GM18519 (cell line): ENCODE measurements around the gene XPOT.

ENCODE experiments used
- ATAC-seq: cut with Tn5 transposase; IDR thresholded peaks from one replicate; pipeline ENCODE4 v1.9.1; 2021; ENCODE audit warnings: mild to moderate bottlenecking, moderate library complexity; ENCODE audit not compliant: unreplicated experiment, low FRiP score

The XPOT gene

DNA sequence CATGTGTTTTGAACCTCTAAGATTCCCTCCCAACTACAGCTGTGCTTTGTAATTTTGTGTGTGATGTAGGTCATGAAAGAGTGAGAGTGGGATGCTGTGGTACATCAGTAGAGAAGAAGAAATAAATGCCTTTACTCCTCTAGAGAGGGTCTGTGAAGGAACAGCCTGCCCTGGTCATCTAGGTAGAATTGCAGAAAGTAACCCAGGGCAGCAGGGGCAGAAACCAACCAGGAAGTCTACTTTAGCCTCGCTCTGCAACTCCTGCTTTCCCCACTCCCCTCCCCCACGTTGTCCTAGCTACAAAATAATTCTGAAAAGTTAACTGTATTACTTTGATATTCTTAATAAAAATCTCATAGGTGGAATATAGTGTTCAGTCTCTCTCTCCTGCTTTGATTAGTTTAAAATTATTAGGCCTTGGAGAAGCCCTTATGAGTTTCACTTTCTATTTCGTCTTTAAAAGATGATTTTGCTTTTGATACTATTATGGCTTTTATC, 55.3 kb downstream of the XPOT start:
- no peak for ATAC-seq

DNA sequence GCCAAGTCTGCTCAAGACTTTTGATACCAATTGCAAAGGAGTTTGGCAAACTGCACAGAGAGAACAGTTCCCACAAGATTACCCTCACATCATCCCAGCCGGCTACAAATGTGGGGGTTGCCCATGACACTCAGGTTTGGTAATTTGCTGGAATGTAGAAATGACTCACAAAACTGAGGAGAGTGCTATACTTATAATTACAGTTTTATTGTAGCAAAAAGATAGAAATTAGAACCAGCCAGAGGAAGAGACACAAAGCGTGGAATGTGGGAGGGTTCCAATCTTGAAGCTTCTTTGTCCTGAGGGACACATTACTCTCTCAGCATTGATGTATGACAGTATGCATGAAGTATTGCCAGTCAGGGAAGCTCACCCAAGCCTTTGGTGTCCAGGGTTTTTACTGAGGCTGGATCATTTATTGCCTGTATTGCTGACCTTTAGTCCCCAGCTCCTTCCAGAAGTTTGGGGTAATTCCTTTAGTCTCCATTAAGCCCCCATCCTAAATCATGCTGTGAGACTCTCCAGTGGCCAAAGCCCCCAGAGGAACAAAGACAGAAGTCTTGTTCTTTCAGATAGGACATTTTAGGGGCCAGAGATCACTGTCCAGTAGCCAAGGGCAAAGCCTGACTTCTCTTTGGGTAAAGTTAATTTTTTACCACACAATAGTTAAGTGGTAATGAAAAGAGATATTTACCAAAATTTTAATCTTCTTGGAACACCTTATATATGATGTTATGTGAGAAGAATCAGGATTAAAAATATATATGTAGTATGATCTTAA, 57.6 kb downstream of the XPOT start:
- ATAC-seq: no peak

DNA sequence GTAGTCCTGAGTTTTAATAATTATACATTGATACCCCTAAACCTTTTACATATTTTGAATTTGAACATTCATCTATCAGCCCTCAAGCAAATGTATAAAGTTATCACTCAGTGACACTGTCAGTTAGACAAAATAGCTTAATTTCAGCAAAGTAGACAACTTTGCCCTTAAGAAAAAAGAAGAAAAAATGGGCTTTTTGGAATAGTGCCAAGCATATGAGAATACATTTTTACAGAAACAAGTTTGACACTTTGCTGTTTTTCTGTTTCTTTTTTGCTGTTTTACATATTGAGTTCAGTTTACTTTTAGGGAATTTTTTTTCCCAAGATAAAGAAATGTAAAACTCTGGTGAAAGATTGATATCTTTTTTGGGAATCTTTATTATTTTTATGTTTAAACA, 62.0 kb downstream of the XPOT start:
- no peak for ATAC-seq

DNA sequence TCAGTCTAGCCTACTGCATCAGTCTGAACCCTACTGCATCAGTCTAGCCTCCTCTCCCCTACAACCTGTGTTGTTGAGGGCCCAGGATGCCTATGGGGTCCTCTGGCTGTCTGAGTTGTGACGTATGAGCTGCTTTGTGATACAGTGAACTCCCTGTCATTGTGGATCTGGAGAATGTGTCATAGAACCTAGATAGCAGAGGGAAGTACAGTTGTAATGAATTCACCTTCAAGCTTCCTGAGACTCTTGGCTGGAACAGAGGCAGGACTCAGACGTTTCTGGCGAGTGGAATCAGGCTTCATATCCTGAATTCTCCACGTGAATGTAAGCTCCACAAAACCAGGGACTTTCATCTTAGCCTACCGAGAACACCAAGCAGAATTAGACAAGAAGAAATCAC, 64.8 kb downstream of the XPOT start:
- no peak for ATAC-seq

DNA sequence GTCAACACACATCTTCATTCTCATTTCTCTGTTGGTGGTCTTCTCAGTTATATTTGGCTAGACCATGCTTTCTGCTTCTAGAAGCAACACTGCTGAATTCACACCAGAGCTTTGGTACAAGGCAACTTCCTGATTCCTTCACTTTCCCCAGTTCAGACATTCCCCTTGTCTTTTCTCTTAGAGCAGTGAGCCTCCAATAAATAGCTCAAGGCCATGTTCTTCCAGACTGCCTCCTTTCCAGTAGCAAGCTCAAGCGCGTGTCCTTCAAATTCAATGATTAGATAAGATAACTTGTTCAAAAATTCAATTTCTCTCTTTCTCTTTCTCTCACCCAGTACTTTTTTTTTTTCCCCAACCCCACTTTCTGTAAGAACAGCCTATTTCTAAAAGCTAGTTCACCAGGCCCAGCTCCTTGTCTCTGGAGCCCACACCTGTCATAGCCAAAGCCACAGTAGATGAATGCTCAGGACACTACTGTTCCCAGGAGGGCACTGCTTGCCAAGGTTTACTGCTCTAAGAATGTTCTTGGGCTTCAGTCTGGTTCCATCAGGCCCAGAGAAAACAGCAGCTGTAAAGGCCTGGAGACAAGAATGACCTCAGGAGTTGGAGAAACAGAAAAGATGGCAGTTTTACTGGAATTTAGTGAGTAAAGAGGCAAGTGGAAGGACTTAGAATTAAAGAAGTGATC, 65.4 kb downstream of the XPOT start:
- ATAC-seq: no peak

DNA sequence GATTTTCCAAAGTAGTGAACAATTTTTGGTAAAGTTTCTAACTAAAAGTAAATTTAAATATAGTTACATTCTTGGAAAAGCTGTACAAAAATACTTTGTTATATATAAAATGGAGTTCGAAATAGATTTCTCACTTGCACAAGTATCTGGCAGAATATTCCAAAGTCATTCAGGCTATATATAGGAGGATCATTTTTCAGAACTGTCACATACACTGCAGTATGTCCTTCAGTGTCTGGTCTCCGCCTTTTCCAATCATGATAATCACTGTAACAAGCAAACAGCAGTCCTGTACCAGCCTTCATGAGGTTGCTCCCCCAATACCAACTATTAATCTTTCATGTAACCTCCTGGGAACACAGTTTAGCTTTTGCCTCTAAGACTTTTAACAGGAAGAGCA, 66.3 kb downstream of the XPOT start:
- no peak for ATAC-seq

DNA sequence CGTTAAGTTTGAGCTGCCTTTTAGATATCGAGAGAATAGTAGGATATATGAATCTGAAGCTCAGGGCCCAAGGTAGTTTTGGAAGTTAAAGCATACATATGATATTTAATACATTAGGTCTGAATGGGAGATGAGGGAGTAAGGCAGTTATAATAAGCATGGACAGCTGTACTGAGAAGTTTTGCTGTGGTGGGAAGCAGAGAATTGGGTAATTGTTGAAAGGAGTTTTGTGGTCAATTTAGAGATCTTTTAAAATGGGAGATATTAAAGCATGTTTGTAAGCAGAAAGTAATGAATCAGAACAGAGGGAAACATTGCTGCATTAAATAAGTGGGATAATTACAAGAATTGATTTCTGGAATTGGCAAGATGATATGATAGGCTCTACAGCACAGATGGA, 69.0 kb downstream of the XPOT start:
- no peak for ATAC-seq

DNA sequence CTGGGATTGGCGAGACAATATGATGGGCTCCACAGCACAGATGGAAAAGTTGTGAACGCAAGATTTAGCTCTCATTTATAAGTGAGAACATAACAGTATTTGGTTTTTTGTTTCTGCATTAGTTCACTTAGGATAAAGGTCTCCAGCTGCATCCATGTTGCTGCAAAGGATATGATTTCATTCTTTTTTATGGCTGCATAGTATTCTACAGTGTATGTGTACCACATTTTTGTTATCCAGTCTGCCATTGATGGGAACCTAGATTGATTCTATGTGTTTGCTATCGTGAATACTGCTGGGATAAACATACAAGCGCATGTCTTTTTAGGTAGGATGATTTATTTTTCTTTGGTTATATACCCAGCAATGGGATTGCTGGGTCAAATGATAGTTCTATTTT, 71.3 kb downstream of the XPOT start:
- no peak for ATAC-seq

DNA sequence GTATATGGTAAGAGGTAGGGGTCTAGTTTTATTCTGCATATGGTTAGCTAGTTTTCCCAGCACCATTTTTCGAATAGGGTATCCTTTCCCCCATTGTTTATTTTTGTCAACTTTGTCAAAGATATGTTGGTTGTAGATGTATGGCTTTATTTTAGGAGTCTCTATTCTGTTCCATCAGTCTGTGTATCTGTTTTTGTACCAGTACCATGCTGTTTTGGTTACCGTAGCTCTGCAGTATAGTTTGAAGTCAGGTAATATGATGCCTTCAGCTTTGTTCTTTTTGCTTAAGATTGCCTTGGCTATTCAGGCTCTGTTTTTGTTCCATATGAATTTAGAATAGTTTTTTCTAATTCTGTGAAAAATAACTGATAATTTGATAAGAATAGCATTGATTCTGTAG, 72.7 kb downstream of the XPOT start:
- no peak for ATAC-seq

DNA sequence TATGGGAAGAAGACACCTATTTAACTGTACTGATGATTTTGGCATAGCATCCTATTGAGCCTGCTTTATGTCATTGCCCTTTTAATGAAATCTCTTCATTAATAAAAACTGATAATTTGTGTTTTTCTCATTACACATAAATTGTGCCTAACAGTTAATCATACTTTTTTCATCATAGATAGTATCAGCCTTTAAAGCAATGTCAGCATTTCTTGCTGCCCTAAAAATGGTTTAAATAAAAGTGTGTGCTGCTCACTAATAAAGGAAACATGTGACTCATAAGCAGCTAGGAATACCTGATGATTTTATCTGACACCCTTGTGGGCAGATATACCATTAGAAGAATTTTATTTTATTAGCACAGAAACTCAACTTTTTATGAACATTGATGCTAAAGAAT, 74.5 kb downstream of the XPOT start:
- ATAC-seq: no peak

DNA sequence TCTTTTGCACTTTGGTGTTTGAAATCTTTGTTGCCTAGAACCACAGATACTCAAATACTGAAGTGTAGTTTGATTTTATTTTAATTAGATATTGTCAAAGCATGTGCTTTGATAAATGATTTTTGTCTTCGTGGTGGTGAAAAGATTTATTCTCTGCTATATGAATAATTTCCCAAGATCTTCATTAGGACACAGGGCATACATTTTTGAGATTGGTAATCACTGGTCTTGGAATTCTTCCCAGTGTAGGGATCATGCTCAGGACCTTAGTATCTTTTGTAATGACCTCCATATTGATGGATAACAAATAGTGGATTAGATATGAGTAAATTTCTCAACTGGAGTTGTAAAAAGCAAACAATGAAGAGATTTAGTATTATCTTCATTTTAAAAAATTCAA, 76.0 kb downstream of the XPOT start:
- no peak for ATAC-seq

DNA sequence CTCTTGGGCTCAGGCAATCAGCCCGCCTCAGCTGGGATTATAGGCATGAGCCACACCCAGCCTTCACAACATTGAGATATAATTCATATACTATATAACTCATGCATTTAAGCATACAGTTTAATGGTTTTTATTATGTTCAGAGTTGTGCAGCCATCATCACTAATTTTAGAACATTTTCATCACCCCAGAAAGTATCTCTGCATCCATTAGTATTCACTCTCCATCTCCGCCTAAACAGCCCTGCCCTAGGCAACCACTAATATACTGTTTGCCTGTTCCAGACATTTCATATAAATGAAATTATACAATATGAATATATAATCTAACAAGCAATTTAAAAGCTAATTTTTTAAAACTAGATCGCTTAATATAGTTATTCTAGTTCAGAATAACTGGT, 82.5 kb downstream of the XPOT start:
- ATAC-seq: no peak

DNA sequence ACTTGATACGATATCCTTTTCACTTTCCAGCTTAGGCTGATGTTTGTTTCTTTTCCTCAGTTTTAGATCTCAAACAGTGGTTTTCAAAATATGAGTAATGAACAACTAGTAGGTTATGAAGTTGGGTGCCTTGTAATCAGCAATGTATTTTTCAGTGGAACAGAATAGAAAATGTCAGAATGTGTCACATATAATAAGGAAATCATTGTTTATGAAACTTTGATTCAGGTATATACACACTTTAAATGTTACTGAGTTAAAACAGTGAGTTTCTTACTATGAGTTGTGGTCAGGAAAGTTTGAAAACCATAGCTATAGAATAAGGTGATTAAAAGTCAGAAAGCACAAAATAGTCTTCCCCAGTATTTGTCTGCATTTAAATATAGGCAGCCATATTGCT, 87.5 kb downstream of the XPOT start:
- ATAC-seq: no peak

DNA sequence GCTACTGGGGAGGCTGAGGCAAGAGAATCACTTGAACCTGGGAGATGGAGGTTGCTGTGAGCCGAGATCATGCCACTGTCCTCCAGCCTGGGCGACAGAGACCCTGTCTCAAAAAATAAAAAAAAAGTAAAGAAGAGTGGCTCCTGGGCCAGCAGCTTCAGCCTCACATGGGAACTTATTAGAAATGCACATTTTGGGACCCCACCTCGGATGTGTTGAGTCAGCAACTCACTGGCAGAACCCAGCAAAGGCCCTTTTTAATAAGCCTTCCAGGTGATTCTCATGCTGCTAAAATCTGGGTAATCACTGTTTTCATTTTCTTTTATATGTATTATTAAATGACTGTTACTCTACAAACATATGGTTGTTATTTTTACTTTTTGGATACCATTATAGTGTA, 89.3 kb downstream of the XPOT start:
- no peak for ATAC-seq

DNA sequence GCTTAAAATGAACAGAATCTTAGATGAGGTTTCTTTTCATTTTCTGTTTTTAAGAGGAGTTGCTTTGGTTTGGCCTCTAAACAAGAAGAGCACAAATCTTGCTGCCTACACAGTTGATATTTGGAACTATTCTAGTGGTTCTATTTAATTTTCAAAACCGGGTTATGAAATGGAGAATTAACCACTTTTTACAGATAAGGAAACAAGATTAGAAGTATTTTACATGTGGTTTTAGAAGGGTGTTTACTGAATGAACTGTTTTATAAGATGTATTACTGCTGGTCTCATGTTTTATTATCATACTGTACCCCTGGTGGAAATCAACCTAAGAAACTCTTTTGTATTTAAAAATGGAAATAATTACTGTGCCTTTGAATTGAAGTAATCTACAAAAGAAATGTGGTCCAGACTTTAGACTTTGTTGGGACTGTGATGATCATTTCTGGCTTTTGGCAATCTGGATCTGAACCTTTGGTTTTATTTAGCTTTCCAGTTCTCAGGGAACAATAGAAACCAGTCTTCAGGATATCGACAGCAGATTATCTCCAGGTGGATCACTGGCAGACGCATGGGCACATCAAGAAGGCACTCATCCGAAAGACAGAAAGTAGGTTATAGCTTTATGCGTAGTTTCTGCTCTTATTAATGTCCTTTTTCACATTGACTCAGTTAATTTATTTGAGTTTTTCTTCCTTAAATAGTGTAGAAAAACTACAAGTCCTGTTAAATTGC, 91.0 kb downstream of the XPOT start:
- ATAC-seq: no peak

DNA sequence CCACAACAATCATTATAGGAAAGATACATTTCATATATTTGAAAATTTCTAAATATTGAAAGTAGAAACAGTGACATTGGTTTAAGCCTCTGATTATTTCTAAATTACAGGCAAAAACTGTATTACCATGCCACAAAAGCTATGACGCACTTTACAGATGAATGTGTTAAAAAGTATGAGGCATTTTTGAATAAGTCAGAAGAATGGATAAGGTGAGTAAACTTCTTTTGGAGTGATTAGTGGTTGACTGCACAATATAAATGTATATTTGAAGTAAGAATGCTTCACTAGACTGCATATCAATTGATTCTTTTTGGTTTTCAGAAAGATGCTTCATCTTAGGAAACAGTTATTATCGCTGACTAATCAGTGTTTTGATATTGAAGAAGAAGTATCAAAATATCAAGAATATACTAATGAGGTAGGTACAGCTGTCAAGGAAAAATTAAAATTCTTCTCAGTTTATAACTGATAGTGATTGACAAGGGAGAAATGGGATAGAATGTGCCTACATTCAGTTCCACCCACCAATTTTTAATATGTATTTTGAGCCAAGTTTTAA, 92.7 kb downstream of the XPOT start:
- no peak for ATAC-seq

DNA sequence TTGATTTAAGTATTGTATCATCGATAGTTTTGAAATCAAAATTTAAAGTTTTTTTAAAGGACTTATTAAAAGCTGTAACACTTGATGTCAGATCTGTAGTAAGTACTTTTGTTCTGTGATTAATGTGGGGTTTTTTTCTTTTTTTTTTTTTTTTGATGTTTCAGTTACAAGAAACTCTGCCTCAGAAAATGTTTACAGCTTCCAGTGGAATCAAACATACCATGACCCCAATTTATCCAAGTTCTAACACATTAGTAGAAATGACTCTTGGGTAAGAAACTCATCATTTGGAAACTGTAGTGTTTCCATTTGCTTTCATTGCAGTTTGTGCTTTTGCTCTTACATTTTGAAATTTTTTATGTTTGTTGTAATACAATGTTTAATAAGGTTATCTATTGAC, 93.3 kb downstream of the XPOT start:
- ATAC-seq: no peak

DNA sequence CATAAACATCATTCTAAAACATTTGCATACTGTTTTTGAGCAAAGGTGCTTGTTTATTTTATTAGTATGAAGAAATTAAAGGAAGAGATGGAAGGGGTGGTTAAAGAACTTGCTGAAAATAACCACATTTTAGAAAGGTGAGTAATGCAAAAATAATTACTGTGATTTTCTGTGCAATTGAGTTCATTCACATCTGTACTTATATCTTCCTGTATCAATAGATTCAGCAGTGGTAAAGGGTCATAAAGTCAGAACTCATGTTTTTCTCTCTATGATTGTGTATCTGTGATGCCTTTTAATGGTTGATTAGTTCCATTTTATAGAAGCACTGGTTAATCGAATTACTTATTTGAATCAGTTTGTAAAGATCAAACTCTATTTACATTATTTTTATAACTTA, 93.7 kb downstream of the XPOT start:
- ATAC-seq: no peak

DNA sequence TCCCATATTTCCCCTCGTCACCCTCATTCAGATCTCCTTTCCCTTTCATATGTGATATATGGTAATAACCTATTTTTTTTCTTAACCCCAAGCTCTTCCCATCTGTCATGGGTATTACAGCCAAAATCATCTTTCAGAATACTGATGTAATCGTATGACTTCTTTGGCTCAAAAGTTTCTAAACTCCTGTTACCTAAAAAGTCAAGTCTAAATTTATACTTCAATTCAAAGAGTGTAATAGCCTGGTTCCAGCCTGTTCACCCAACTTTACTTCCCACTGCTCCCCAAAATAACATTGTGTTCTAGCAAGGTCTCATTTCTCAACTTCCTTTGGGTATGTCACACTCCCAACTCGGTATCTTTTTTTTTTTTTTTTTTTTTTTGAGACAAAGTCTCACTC, 96.2 kb downstream of the XPOT start:
- no peak for ATAC-seq
